ENCODE data around the gene GART.

DNA sequence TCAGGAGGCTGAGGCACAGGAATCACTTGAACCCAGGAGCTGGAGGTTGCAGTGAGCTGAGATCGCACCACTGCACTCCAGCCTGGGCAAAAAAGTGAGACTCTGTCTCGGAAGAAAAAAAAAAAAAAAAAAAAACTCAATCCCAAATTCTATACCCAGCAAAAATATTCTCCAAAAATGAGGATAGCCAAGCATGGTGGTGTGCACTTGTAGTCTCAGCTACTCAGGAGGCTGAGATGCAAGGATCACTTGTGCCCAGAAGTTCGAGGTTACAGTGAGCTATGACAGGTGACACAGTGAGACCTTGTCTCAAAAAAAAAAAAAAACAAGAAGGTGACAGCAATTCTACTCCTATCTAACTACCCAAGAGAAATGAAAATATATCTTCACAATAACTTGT is 68.6 kb downstream of the GART start:
- TF ChIP-seq ZNF274 (IDR thresholded peaks at IDR 0.05; ENCODE audit: low read depth, low read length) (no peak), YY1 (IDR thresholded peaks at IDR 0.05; ENCODE audit: insufficient read depth, insufficient read length) (no peak)
